NCI-H2081 (cell line): ENCODE results near the gene SMIM14.
"Not testable (repeated sequence)": the region's sequence is repeated elsewhere in the genome, so short reads cannot be mapped to it uniquely, and the experiment has no call there.

ENCODE experiments used
- DNase-seq, 2 experiments: peaks; one replicate each; lab custom pipeline; 2025; lab: John Stamatoyannopoulos, UW

The SMIM14 gene

DNA sequence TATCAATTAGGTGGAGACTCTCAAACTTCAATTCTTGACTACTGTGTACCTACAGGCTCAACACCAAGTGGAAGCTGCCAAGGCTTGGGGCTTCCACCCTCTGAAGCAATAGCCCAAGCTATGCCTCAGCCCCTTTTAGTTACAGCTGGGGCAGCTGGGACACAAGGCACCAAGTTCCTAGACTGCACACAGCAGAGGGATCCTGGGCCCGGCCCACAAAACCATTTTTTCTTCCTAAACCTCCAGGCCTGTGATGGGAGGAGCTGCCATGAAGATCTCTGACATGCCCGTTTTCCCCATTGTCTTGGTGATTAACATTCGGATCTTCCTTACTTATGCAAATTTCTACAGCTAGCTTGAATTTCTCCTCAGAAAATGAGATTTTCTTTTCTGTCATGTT lies 108.0 kb downstream of the SMIM14 start:
- no peak for DNase-seq

DNA sequence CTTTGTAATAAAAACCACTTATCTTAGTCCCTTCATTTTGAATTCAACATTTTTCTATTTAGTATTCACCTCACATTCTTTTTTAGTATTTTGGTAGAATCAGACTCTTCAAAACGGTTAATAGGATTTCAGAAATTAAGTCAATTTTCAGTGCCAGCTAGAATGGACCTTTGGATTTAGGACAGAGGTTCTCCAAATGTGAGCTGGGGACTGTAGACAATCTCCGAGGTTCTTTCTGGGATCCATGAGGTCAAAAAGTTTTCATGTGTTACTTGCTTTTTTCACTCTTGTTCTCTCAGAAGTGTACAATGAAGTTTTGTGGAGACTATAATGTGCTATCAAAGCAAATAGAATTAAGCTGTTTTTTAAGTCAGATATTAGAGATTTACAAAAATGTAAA lies 109.1 kb downstream of the SMIM14 start:
- no peak for DNase-seq

DNA sequence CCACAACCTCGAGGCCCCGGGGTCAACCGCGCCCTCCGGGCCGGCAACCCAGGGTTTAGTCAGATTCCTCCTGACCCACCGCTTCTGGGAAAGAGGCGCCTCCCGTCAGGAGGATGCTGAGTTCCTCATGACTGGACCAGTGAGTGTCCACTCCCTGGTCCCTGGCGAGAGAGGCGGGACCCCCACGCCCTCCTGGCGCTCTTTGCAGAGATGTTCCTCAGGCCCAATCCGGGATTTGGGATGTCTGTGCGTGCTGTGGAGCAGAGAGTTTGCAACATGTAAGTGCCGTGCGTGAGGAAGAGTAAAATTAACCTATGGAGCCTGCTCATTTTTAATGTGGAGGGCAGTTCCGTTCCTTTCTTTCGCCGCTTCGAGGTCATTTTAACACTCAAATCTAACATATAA lies 110.6 kb downstream of the SMIM14 start:
- peak in 1 of 2 experiments; percentile 49 for DNase-seq

DNA sequence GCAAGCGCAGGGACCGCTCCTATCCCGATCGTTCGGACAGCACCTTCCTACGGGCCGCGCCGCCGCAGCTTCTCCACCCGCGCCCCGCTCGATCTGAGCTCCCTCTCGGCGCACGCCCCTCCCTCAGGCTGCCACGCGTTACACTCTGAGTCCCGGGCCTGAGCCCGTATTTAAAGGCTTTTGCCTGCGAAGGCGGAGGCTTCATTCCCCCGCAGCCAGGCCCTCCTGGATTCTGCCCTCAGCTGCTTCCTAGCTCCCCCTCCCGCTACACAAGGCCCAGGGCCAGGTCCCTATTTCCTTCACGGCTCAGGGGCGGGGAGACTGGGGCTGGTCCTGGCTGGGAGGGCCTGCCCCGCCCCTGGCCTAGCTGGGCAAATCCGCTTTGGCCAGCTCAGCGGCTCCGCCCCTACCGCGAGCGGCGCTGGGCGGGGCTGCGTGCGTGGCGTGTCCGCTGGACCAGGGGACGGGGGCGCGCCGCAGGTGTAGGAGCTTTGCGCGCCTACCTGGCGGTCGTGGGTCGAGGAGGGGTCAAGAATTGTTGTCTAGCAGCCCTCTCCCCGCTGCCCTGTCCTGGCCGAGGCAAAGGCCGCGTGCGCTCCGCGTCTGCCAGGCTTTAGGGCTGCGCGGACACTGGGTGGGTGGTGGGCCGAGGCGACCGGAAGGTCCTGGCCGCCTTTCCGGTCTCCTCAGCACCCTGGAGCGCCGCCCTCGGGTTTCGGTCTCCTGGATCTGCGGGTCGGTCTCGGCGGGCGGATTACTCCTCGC lies 111.2 kb downstream of the SMIM14 start, which contains the start of gene UGDH:
Gene UGDH (minus strand): TSS at position 144 of the 765 bp plus-strand sequence. CDS start 5,927 bp downstream, outside the sequence.
- peak; percentile 98 to 99 for DNase-seq

DNA sequence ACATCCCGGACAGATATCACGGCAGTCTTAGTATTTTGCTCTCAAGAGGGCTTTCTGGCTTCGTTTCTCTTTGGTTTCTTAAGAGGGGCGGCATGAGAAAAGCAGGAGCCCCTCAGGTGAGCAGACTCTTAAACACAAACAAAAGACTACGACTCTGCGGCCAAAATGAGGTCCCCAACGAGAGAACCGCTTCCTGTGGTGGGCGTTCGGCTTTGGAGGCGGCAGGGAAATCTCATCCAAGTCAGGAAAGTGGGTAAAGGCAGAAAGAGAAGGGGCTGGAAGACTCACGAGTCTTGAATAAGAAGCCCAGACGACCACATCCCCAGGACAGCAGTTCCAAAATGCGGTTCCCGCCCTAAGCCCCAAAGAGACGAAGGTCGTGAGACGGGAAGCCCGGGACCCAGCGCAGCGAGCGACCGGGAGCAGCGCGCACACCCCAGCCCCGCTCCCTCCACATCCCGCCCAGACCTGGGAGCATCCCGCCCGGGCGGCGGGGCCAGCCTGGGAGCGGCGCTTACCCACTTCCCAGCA lies 111.8 kb downstream of the SMIM14 start:
- peak in 1 of 2 experiments; percentile 48 for DNase-seq

DNA sequence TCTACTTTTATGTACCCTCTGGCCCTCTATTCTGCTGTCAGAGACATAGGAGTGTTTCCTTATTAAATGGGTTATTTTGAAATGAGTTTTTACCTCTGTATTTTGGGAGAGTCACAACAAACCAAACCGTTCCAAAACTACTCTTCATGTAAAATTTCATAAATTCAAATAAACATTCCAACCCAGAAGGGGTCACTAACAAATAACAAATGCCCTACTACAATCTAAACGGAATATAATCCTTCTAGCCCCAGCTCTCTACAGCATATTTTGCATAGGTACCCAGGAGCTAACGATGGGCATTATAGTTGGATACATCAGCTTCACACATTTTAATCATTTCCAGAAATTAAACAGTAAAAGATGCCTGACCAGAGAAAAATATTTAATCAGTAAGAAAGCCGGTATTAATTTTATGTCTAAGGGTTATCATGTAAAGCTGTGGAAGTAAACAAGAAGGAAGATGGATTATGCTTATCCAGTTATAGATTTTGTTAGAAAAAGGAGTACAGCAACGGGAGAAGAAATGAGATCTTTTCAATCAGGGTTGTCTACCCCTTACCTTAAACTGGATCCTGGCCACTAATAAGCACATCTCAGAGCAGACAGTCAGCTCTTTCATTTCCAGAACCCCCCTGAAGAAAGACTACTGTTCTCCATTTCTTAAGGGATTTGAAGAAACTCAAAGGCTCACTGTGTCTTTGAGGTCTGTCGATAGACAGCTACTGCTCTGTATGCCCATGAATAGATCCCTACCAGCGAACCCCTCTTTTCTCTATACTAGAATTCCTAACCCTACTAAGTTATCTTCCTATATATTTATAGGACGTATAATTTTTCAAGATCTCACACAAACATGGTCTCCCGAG lies 112.6 kb downstream of the SMIM14 start:
- DNase-seq: no peak

DNA sequence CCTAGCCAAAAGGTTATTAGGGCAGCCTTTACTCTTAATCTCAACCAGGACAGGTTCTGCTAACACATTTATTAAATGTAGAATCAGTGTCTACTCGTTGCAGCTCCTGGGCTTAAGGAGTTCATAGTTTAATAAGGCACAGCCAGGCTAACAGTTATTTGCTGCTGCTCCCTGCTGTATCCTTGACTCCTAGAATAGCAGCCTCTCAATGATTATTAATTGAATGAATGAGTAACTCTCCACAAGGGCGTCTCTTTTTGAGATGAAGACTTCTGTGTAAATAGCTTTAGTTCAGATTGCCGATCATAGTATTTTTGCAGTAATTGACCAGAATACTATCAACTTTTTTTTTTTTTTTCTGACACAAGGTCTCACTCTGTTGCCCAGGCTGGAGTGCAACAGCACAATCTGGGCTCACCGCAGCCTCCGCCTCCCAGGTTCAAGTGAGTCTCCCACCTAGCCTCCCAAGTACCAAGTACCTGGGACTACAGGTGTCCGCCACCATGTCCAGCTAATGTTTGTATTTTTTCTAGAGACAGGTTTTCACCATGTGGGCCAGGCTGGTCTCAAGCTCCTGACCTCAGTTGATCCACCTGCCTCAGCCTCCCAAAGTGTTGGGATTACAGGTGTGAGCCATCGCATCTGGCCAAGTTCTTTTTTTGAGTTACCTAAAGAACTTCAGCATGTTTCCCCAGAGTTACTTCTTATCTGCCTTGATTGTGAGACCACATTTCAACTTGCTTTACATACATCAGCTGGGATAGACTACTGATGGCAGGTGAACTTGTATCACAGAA lies 114.3 kb downstream of the SMIM14 start:
- no peak for DNase-seq

DNA sequence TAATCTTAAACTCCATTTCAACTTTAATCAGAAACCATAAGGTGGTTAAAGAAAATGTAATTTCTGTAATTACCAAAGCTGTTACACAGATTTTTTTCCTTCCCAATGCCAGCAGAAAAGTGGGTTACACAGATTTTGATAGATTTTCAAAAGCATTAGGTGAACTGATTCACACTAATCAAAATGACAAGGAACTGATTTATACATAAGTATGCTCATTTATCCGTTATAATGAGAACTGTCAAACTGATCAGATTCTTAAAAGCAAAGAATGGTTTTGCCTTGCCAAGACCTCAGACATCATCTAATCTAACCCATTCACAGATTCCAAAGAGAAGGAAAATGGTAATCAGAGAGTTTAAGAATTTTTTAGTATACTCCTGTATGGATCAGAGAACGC lies 116.6 kb downstream of the SMIM14 start:
- DNase-seq: no peak

DNA sequence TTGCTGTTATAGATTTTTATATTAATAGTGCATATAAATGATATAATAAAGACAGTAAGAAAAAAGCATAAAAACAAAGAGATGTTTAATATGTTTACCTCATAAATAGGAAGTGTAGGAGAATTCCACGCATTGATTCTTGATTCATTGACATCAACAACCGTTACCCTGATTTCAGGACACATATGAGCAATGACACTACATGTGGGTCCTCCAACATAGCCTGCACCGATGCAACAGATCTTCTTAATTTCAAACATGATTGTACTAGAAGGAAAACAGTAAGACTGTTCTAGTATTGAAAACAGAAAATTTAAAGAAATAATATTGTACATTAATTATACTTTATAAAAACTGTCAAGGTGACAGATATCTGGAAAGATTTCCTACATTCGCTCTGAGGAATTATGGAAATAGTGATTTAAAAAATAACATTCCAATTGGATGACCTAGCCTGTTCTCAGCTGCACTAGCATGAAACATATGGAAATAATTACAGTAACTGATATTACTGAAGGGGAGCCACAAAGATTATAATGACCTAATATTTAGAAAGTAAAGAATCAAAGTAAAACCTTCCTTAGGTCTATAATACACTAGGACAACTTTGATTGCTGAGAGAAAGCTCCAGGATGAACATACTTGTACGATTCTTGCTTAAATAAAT lies 117.3 kb downstream of the SMIM14 start:
- no peak for DNase-seq

DNA sequence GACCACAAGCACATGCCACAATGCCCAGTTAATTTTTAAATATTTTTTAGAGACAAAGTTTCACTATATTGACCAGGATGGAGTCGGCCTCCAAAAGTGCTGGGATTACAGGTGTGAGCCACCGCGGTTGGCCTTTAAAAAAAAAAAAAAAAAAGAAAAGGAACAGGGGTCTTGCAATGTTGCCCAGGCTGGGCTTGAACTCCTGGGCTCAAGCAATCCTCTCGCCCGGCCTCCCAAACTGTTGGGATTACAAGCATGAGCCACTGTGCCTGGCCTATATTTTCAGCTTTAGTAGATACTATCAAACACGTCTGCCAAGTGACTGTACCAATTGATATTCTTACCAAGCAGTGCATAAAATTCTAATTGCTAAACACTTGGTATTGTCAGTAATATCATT lies 120.2 kb downstream of the SMIM14 start:
- no peak for DNase-seq

DNA sequence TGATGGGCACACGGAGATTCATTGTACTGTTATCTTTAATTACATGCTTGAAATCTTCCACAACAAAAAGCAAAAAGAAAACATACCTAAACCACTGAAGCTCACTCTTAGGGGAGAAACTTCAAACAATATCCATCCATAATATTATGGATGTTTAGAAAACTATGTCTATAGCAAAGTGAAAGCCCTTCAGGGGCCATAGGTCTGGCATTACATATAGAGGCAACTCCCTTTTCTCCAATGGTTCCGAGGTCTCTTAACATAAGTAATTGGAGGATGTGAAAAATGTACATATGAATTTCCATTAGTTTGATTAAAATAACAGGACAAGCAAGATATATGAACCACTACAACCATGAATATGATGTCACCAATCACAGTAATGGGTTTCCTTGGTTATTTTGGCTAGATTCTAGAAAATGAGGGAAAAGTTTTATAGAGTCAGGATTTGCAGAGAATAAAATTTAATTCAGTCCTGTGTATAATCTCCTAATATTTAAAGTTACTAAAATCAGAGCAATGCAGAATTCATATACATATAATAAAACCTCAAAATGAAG lies 122.2 kb downstream of the SMIM14 start:
- DNase-seq: no peak

DNA sequence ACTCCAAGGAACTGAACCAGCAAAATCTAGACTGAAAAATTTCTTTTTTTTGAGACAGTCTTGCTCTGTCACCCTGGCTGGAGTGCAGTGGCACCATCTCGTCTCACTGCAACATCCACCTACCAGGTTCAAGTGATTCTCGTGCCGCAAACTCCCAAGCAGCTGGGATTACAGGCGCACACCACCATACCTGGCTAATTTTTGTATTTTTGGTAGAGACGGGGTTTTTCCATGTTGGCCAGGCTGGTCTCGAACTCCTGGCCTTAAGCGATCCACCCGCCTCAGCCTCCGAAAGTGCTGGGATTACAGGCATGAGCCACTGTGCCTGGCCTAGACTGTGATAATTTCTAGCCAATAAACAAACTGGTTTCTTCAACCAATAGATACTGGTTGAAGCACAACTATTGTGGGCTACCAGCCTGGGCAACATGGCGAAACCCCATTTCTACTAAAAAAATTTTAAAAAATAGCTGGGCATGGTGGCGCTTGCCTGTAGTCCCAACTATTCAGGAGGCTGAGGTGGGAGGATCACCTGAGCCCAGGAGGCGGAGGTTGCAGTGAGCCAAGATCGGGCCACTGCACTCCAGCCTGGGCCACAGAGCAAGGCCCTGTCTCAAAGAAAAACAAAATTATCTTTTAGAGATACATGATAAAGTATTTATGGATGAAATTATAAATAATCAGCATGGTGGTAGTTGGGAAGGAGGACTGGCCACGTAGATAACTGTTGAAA lies 122.8 kb downstream of the SMIM14 start:
- not testable (repeated sequence) for DNase-seq

DNA sequence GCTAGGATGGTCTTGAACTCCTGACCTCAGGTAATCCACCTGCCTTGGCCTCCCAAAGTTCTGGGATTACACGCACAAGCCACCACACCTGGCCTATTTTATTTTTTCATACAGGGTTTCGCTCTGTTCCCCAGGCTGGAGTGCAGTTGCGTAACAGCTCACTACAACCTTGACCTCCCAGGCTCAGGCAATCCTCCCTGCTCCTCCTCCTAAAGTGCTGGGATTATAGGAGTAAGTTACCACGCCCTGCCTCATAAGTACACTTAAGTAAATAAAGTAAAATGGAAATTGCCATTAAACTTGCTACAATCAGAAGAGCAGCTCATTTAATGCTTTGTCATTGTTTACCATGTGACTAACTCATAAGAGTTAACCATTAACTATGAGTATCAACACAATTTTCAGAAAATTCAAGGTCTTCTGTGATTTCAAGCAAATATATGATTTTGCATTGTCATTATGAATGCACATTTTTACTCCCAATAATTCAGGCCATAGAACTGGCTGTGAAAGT lies 123.7 kb downstream of the SMIM14 start:
- DNase-seq: no peak

DNA sequence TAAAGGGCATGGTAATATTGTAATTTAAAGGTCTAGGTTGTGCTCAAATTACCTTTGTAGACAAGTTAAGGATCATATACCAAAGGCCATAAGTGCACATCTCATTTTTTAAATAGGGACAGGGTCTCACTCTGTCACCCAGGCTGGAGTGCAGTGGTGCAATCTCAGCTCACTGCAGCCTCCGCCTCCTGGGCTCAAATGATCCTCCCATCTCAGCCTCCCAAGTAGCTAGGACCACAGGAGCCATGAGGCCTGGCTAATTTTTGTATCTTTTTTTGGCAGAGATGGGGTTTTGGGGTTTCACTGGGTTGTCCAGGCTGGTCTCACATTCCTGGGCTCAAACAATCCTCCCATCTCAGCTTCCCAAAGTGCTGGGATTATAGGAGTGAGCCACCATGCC lies 124.4 kb downstream of the SMIM14 start:
- not testable (repeated sequence) for DNase-seq

DNA sequence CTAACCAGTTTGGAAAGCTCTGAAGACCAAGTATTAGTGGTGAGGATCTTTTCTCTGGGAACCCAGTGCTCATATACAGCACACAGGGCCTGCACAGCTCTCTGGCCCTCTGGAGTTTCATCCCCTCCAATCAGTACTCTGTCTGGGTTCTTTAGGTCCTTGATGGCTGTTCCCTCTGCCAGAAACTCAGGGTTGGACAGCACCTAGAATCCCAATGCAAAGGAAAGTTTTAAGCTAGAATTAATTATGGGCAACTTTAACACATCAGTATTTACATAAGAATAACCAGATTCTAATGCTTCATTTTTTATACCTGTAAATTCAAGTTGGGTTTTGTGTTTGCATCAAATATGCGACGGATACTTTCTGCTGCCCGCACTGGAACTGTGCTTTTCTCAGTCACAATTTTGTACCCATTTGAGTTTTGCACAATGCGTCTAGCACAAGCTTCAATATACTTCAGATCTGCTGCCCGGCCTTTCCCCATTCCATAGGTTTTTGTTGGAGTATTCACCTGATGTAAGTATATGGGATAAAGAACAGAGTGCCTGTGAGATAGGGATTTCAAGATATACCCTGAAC lies 128.2 kb downstream of the SMIM14 start:
- no peak for DNase-seq

DNA sequence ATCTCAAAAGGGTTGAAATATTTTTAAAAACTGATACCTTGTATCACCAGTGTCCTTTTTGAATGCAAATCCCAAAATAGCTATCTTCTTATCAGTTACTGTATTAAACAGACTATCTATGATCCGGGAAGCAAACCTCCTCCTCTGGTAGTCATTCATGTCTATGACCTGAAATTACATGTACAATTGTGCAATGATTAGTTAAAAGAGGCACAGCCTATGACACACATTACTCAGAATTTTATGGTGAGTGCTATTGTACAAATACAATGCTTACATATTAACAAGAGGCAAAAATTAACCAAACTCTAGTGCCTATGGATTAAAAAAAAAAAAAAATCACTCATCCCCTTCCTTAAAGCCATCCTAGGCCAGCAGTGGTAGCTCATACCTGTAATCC lies 133.1 kb downstream of the SMIM14 start:
- DNase-seq: no peak

DNA sequence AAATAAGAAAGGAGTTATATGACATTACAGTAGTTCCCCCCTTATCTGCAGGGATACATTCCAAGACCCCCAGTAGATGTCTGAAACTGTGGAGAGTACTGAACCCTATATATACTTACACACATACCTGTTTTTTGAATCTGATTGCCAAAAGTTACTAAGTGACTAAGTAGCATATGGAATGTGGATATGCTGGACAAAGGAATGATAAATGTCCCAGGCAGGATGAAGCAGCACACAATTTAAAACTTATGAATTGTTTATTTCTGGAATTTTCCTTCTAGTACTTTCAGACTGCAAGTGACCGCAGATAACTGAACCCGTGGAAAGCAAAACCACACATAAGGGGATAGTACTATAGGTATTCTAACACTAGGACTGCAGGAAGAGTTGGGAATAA lies 134.1 kb downstream of the SMIM14 start:
- no peak for DNase-seq

DNA sequence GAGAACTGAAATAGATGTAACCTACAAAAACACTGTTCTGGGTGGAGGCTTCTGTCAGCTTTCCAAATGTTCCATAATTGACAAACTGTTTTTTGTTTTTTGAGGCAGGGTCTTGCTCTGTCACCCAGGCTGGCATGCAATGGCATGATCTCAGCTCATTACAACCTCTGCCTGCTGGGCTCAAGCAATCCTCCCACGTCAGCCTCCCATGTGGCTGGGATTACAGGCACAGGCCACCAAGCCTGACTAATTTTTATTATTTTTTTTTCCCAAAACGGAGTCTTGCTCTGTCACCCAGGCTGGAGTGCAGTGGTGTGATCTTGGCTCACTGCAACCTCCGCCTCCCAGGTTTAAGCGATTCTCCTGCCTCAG lies 136.0 kb downstream of the SMIM14 start:
- DNase-seq: not testable (repeated sequence)

DNA sequence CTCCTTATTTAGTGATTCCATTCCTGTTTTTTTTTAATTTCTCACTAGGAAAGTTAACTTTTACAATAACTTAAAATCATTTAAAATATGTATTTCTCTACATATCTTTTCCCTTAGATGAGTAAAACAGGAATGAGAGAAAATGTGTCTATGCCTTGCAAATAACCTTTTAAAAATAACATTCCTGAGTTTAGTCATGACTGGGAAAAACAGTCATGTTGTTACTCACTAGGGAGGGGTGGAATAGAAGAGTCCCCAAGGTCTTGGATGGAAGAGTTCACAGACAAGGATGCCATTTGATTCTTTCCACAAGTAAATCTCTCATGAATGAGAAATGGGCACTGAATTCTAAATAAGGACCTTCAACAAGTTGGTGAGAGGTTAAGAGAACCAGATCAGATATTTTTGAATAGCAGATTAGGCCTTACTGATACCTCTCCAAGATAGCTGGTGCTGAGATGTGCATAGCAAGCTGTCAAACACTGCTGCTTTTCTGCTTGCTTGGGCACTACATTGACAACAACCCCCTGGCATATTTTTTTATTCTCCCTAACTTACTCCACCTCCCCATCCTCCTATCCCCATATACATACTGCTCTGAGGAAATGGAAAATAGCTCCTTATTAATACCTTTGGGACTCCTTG lies 136.5 kb downstream of the SMIM14 start:
- DNase-seq: no peak

DNA sequence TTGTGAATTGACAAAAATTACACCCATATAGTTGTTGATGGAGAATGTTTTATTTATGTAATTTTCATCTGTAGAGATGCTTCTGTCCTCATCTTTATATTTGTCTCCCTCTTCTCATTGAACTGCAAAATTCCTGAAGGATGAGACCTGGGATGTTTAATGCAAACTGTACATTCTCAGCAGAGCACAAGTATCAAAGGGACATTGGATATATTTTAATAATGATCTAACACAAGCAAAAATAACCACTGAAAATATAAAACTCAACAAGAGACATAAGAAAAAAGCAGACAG lies 140.0 kb downstream of the SMIM14 start:
- no peak for DNase-seq
